CD1c-positive myeloid dendritic cell (primary cell): ENCODE results near the gene MVD.
"Not testable (repeated sequence)": the region's sequence is repeated elsewhere in the genome, so short reads cannot be mapped to it uniquely, and the experiment has no call there.

Source experiments
- DNase-seq: peaks from one replicate; pipeline ENCODE4 v3.0.0-alpha.2; 2016; ENCODE audit errors: extremely low spot score

MVD gene

DNA sequence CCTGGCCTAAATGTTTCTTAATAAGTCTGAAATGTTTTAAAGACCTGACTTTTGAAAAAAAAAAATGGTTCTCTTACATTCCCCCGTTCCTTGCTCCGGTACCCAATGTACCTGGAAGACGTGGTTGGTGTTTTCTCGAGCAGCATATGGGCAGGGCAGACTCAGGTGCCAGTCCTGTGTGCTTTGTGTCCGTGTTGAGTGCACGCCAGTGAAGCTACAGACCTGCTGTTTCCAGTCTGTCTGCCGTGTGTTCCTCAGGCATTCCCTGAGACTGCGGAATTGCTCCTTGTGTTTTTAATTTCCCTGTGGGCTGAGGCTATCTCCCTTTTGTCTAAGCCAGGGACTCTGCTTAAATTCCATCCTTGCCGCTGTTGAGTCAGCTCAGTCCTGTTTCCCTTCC is 36.2 kb downstream of the MVD start:
- no peak for DNase-seq

DNA sequence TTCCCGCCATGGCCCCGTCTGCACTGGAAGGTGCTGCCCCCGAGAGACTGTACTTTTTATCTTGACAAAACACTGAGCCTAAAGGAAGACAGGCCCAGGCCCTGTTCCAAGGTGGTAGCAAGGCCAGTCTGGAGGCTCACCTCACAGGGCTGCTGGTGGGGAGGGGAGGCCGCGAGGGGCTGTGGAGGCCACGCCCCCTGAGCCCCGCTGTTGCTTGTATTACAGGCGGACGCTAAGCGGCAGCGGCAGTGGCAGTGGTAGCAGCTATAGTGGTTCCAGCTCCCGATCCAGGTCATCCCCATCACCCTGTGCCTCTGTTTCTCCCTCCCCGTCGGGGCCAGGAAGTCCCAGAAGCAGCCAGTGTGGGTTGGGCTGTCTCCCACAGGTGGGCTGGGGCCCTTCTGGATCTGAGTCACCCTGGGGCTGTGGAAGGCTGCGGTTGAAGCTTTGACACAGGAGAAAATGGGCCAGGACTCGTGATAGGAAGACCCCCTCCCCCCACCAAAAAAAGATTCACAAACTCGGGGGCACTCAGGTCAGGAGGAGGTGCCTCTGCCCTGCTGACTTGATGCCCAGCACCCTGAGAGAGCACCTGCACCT is 37.8 kb downstream of the MVD start:
- no peak for DNase-seq

DNA sequence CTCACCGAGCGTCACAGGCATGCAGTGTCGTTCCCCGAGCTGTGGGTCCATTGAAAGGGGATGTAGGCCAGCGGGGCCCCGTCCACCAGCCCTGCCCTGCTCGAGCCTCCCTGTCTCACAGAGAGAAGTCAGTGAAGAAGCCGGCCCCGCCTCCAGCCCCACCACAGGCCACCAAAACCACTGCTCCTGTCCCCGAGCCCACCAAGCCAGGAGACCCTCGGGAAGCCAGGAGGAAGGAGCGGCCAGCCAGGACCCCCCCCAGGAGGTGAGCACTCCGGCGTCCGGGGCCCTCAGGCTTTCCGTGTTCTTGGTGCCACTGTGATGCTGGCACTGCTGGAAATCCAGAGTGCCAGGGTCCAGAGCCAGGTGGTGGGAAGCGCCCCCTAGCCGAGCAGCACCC is 38.4 kb downstream of the MVD start:
- no peak for DNase-seq

DNA sequence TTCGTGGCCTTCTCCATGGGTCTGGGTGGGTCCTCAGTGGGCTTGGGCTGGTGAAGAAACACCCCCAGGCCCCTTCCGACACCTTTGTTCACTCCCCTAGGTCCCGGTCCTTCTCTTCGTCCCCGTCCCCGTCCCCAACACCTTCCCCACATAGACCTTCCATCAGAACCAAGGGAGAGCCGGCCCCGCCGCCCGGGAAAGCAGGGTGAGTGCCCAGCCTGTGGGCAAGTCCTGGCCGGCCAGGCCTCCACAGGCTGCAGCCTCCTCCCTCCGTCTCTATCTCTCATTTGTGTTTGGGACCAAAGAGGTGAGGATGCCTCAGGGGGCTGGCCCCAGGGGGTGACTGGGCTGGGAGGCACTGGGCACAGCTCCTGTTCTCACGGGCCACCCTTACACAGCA is 39.0 kb downstream of the MVD start:
- no peak for DNase-seq

DNA sequence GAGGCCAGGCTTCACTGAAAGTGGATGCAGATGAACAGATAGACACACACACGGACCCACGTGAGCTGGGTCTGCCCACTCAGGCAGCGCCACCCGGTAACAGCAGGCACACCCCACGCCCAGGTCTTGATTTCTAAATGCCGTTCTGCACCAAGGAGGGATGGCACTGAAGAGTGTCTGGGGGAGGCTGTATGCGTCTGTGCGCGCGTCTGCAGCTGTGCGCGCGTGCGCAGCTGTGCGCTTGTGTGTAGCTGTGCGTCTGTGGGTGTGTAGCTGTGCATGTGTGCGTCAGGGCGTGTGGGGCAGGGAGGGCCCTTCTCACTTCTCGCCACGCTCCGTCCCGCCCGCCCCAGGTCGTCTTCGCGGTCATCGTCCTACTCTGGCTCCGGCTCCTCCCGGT is 40.0 kb downstream of the MVD start:
- no peak for DNase-seq

DNA sequence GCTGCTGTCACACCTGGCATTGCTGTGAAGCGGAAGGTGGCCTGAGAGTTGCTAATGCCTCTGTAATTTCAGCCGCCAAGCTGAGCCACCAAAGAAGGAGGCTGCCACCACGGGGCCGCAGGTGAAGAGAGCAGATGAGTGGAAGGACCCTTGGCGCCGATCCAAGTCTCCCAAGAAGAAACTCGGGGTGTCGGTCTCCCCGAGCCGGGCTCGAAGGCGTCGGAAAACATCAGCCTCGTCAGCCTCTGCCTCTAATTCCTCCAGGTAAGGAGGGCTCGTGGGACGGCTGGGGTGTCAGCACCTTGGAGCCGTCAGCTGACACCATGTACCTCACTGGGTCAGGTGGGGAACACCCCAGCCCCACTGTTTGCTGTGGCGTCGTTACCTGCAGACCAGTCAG is 40.8 kb downstream of the MVD start:
- DNase-seq, result no peak

DNA sequence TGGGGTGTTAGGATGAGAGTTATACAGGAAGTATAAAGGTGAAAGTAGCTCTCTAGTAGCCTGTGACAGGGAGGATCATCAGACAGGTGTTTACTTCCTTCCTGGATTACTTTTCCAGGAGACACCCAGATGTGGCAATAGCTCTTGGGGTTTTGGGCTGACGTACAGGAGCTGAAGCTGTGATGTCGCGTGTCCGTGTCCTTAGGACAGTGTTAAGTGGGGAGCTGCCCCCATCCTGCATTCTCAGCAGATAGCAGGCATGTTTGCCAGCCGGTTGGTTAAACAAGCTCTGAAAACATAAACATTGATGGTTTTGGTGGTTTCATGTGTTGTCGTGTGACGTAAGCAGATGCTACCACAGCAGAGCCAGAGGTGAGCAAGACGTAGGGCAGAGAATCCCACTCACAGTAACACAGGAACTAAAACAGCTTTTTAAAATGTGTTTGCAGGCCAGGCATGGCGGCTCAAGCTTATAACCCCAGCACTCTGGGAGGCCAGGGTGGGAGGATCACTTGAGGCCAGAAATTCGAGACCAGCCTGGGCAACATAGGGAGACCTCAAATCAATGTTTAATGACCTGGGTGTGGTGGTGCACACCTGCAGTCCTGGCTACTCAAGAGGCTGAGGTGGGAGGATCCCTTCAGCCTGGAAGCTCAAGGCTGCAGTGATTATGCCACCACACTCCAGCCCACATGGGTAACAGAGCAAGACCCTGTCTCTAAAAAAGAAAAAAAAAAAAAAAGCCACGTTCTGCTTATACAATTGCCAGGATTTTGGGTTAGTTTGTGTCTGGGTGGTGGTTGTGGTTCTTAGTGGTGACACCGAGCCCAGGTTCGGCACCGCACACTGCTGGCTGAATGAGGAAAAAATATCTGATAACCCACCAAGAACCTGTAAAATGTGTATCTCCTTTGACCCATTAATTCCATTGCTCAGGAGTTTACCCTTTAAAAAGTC is 42.8 kb downstream of the MVD start:
- DNase-seq, result peak; percentile 45

DNA sequence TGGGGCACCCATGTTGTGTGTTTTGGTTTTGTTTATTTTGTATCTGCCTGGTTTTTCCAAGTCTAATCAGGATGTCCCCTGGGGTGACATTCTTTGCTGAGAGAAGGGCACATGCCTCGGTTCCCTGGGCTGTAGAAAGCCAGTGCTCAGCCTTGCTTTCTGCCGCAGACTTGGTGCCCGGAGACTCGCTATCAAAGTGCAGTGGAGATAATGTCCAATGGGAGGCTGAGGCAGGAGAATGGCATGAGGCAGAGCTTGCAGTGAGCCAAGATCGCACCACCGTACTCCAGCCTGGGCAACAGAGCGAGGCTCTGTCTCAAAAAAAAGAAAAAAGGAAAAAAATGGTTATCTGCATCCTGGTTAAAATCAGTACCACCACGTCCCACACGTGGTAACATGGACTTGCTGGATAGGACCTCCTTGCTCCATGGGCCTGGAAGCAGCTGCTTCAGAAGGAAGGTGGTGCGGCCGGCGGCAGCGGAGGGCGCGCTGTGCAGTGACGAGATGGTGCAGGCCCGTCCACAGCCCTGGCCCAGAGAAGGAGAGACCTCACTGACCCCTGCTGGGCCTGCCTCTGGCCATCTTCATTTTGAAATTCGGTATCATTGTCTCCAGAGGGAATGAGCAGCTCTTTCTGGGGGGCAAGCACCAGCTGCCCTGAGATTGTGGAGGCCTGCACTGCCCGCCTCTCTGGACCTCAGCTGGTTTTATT is 43.8 kb downstream of the MVD start:
- no peak for DNase-seq

DNA sequence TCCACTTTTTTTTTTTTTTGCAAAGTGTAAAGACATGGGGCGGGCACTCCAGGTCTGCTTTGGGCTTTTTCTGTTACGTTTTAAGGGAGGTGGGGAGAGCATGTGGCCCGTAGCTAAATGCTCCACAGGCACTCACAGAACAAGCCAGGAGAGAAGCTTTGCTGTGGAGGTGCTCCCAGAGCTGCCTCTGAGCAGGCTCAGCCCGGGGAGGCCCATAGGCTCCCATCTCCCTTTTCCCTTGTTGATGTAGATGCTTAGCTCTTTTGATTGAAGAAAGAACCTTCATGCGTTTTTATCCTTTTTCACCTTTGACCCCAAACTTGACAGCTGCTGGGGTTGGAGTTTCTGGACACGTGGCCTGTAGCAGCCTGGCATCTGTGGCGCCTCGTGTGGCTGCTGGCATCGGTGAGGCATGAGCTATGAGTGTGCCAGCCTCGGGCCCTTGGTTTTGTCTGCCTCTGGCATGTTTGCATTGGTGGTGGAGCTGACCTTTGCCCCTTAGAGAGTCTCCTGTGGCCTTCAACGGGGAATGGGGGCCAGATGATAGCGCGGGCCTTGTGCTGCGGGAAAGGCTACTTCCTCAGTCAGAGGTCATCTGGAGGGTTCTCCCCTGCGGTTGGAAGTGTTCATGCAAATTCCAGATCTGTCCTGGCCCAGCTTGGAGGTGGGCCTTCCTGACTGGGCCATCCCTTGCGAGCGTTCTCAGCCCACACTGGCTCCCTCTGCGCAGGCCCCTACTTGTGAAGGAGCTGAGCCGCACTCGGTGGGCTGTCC is 44.5 kb downstream of the MVD start:
- no peak for DNase-seq

DNA sequence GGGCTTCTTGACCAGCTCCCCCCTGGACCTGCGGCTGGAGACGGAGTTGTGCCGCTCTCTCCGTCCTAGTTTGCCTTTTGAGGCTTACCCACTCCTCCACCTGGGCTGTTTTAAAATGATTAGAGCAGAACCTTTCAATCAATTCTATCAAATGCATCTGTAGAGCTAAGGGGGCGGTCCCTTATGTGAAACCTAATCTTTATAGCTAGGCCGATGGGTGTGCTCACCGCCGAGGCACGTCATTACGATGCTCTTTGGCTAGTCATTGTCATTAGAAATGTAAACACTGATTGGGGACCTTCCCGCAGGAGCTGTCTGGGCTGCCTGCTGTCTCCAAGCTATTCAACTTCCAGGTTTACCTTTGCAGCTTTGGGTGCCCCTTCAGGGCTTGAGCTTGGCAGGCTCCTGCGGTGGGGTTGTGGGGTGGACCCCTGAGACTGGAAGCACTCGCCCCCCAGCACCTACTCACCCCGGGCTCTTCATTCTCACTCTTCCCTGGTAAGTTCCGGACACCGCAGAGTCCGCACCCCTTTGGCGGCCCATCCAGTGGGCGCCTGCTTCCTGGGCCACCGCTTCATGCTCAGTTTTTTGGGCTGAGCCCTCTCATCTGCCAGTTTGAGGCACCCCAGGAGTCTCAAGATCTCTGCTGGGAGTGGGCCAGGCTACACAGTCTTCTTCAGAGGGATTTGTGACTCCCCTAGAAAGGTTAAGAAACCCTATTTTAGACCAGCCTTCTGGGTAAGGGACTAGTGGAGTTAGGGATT is 45.4 kb downstream of the MVD start:
- no peak for DNase-seq

DNA sequence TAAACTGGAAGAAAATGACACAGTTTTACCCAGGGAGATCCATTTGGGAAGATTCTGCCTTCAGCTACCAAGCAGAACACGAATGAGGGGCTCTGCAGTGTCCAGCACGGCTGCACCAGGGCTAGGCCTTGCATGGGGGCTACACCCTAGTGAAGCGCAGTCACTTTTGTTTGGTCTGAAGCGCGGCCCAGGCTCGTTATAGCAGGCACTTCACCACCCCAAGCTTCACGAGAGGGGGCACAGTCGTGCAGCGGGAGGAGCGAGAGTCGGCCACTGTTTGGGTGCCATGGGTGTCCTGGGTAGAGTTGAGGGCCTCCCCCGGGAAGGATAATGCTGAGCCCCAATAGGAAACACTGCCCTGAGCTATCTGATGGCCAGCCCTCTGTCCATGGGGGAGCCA is 46.2 kb downstream of the MVD start:
- no peak for DNase-seq

DNA sequence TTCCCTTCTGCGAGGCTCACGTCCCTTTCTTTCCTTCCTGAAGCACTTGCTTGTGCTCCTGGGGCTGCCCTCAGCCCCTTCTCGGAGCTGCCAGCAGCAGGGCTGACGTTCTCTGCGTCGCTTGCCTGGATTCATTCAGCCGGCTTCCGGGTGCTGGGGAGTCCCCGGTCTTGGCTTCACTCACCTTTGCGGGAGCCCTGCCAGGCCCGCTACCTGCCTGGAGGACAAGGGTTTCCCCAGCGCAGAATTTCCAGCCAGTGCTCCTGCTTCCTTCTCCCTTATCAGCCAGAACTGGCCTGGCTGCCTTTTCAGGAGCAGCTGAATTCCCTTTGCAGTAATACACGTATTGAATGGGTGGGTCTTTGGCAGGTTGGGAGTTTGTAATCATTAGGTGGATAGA is 46.6 kb downstream of the MVD start:
- DNase-seq, result no peak

DNA sequence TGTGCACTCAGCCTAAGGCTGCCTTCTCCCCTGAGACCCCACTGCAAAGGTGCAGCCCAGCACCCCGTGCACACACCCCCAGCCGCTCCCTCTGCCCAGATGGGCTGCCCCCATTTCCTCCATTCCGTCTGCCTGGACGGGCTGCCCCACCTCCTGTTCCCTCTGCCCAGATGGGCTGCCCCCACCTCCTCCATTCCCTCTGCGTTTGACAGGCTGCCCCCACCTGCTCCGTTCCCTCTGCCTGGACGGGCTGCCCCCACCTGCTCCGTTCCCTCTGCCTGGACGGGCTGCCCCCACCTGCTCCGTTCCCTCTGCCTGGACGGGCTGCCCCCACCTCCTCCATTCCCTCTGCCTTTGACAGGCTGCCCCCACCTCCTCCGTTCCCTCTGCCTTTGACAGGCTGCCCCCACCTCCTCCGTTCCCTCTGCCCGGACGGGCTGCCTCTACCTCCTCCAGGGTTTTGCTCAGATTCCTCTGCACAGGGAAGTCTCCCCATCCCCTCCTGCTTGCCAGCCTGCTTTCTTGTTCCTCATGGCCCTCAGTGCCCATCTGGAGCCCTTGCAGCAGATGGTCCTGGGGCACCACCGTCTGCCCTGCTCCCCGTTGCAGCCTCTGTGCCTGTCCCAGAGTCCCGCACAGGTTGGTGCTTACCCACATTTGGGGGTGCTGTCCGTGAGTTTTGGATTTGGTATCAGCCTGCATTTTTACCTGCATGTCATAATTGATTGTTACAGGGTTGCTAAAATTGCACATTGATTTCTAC is 47.9 kb downstream of the MVD start:
- DNase-seq, result no peak

DNA sequence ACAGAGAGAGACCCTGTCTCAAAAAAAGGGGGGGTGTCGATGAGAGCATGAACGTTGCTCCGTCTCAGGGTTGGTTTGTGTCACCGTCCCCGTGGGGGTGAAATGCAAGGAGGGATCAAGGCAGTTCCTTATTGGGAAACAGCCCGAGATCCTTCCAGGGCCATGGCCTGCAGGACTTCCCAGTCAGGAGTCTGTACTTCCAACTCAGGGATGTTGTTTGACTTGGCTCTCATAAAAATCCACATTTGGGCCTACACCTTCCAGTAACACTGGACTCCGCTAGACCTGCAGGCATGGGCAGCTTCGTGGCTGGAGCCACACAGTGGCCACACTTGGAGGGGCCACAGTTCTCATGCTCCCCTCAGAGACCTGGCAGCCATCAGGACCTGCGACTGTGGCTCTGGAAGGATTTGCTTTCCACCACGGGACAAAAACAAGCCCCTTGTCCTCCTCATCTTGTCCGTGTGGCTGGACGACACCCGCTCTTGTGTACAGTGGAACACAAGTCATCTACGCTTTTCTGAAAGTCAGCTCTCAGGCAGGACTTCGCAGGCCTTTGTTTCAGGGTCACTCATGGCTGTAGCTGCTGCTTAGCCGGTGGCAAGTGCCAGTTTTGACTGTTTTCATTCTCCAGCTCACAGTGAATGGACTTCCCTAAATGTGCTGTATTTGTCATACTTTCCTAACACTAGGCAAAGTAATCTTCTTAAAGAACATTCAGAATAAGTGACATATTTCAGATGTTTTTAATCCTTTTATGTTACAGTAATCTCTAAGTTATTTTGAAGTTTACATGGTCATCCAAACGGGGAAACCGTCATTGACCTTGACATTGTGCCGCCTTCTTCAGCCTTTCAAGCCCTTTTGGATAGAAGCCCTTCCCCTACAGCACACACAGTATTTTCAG is 48.7 kb downstream of the MVD start:
- no peak for DNase-seq

DNA sequence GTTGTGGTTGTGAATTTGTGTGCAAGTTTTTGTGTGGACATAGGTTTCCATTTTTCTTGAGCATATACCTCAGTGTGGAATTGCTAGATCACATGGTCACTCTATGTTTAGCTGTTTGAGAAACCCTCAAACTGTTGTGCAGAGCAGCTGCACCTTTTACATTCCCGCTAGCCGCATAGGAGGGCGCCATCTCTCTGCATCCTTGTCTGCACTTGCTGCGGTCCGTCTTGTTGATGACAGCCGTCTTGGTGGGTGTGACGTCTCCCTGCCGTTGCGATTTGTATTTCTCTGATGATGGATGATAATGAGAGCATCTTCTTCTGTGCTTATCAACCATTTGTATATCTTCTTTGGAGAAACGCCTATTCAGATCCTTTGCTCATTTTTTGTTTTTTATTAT is 49.6 kb downstream of the MVD start:
- no peak for DNase-seq

DNA sequence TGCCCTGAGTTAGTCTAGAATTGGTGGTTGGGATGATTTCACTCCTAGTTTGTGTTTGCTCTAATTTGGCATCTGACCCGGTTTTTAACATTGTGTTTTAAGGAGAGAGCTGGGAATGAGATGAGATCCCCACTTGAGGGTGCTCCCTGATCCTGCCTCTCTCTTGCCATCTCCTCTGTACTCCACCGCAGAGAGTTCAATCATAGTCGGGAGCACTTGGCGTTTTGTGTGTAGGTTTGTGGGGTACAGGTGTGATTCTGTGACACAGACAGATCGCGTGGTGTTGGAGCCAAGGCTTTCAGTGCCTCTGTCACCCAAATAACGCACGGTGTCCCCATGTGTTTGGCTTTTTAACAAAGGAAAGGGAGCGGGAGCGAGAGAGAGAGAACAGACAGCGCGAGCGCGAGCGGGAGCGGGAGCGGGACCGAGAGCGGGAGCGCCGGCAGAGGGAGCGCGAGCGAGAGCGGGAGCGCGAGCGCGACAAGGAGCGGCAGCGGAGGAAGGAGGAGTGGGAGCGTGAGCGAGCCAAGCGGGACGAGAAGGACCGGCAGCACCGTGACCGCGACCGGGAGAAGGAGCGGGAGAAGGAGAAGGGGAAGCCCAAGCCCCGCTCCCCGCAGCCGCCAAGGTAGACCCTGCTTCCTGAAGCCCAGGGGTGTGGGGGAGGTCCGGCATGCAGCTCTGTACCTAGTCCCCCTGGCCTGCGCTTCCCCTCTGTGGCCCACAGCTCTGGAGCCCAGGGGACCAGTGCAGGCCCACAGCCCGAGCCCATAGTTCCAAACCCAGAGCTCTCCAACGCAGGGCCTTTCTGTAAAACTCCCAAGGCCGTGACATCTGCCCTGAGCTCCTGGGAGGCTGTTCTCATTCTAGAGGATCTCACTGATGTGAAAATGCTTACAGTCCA is 51.7 kb downstream of the MVD start:
- no peak for DNase-seq

DNA sequence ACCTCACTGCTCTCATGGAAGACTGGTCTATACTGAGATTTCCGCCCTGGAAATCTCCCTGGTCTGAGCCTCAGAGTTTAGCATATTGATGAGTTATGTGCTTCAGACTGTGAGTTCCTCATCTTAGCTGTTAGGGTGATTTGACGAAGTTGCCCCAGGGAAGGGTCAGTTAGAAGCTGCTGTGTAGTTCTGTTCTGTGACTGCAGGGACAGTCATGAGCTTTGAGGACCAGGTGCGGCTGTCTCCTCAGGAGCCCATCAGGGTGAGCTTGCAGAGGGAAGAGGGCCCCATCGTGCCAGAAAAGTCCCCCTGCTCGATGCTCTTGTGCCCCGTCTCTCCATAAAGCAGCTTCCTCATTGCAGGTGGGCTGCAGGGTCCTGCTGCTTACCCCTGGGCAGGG is 52.8 kb downstream of the MVD start:
- DNase-seq, result no peak

DNA sequence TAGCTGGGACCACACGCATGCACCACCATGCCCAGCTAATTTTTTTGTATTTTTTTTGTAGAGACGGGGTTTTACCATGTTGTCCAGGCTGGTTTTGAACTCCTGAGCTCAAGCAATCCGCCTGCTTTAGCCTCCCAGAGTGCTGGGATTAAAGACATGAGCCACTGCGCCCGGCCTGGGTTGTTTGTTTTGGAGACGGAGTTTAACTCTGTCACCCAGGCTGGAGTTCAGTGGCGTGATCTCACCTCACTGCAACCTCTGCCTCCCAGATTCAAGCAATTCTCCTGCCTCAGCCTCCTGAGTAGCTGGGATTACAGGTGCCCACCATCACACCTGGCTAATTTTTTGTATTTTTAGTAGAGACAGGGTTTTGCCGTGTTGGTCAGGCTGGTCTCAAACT is 53.5 kb downstream of the MVD start:
- not testable (repeated sequence) for DNase-seq
